ENCODE data around the gene ATG9B.

DNA sequence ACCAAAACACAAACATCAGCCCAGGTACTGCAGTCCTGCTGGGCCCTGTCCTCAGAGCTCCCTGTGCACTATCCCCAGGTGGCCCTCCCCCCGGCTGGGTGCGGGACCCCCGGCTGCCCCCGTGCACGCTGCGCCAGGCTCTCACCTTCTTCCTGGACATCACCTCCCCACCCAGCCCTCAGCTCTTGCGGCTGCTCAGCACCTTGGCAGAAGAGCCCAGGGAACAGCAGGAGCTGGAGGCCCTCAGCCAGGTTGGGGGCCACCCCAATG is 14.3 kb downstream of the ATG9B start:
- TF ChIP-seq, protein P1, sequence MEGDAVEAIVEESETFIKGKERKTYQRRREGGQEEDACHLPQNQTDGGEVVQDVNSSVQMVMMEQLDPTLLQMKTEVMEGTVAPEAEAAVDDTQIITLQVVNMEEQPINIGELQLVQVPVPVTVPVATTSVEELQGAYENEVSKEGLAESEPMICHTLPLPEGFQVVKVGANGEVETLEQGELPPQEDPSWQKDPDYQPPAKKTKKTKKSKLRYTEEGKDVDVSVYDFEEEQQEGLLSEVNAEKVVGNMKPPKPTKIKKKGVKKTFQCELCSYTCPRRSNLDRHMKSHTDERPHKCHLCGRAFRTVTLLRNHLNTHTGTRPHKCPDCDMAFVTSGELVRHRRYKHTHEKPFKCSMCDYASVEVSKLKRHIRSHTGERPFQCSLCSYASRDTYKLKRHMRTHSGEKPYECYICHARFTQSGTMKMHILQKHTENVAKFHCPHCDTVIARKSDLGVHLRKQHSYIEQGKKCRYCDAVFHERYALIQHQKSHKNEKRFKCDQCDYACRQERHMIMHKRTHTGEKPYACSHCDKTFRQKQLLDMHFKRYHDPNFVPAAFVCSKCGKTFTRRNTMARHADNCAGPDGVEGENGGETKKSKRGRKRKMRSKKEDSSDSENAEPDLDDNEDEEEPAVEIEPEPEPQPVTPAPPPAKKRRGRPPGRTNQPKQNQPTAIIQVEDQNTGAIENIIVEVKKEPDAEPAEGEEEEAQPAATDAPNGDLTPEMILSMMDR (IDR thresholded peaks at IDR 0.05; ENCODE audit: extremely low read depth in 1 of 2, insufficient read depth in 1 of 2, low read depth in 1 of 2, low read length in 2 of 2) = no peak
- no peak for TF ChIP-seq EZH2 (IDR thresholded peaks at IDR 0.05; ENCODE audit: borderline replicate concordance, low read depth, low read length, severe bottlenecking)
